ENCODE results near the gene SLC45A1.

DNA sequence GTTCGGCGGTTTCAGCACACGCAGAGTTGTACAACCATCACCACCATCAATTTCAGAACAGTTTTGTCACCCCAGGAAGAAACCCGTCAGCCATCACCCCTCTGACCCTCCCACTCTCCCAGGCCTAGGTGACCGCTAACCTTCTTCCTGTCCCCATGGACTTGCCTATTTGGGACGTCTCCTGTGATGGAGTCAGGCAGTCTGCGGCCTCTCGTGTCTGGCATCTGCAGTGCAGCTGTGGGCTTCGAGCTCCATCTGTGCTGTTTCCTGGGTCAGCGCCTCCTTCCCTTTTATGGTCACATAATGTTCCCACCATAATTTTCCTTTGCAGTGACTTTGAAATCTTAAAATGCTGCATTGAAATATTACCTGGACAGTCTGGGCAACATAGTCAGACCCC, 24.4 kb downstream of the SLC45A1 start:
- TF ChIP-seq, protein P1, sequence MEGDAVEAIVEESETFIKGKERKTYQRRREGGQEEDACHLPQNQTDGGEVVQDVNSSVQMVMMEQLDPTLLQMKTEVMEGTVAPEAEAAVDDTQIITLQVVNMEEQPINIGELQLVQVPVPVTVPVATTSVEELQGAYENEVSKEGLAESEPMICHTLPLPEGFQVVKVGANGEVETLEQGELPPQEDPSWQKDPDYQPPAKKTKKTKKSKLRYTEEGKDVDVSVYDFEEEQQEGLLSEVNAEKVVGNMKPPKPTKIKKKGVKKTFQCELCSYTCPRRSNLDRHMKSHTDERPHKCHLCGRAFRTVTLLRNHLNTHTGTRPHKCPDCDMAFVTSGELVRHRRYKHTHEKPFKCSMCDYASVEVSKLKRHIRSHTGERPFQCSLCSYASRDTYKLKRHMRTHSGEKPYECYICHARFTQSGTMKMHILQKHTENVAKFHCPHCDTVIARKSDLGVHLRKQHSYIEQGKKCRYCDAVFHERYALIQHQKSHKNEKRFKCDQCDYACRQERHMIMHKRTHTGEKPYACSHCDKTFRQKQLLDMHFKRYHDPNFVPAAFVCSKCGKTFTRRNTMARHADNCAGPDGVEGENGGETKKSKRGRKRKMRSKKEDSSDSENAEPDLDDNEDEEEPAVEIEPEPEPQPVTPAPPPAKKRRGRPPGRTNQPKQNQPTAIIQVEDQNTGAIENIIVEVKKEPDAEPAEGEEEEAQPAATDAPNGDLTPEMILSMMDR (conservative IDR thresholded peaks at IDR 0.05; ENCODE audit: low read depth, low read length) = no peak
- TF ChIP-seq, protein P2, sequence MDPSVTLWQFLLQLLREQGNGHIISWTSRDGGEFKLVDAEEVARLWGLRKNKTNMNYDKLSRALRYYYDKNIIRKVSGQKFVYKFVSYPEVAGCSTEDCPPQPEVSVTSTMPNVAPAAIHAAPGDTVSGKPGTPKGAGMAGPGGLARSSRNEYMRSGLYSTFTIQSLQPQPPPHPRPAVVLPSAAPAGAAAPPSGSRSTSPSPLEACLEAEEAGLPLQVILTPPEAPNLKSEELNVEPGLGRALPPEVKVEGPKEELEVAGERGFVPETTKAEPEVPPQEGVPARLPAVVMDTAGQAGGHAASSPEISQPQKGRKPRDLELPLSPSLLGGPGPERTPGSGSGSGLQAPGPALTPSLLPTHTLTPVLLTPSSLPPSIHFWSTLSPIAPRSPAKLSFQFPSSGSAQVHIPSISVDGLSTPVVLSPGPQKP (IDR thresholded peaks at IDR 0.05; ENCODE audit: borderline replicate concordance, low read depth, low read length) = no peak

Measured in IMR-90 (cell line).